Thyroid gland (tissue), 4 donors: ENCODE results near the gene GMPR. TPM values are rescaled to one million over a fixed set of nuclear protein-coding genes. Genes with fewer than 3 reads are reported as not detected.

Source experiments
- DNase-seq, 2 donors: peaks; one replicate each; pipeline ENCODE4 v3.0.0-alpha.2; 2019
- H3K27ac ChIP-seq, 3 donors: fragments of 200-600 bp; sonication (generic); 1 replicate in 2 of 3; 2 replicates in 1 of 3; pipeline ENCODE4 v1.5.1; 2016 to 2019; ENCODE audit warnings: mild to moderate bottlenecking in 1 of 3, moderate library complexity in 1 of 3
- H3K27me3 ChIP-seq: fragments of 200-600 bp; sonication (generic); one replicate; pipeline ENCODE4 v1.5.1; 2019
- H3K36me3 ChIP-seq, 2 donors: fragments of 200-600 bp; sonication (generic); one replicate each; pipeline ENCODE4 v1.5.1; 2016 to 2019
- H3K4me1 ChIP-seq, 2 donors: fragments of 200-600 bp; sonication (generic); one replicate each; pipeline ENCODE4 v1.5.1; 2017 to 2019
- H3K4me3 ChIP-seq, 3 donors: fragments of 200-600 bp; sonication (generic); replicated peaks in 1 of 3; 1 replicate in 2 of 3; 2 replicates in 1 of 3; pipeline ENCODE4 v1.5.1; 2016; ENCODE audit warnings: mild to moderate bottlenecking in 1 of 3
- H3K9me3 ChIP-seq: fragments of 200-600 bp; sonication (generic); one replicate; pipeline ENCODE4 v1.5.1; 2017
- POLR2A ChIP-seq, 2 donors: fragments of 450-650 bp; IDR thresholded peaks; one replicate each; pipeline ENCODE4 v1.6.1; 2017; ENCODE audit warnings: antibody characterized with exemption in 2 of 2, mild to moderate bottlenecking in 2 of 2, moderate library complexity in 1 of 2
- WGBS, 2 donors: methylation state at CpG; one replicate each; pipeline ENCODE4 v1.1.5; 2017; 5-methylcytosine and 5-hydroxymethylcytosine counted together
- intact Hi-C: fragments of 100-400 bp; cut with DNase I; formaldehyde crosslinking; loops from one replicate; pipeline ENCODE4 v1.15.1; 2023
- total RNA-seq, 4 donors: library from RNA; depleted of rRNA; stranded (reverse); fragments of >200 nt; gene quantifications; one replicate each; pipeline ENCODE4 v1.2.3, GENCODE V29; 2016
- TF ChIP-seq, protein P1 (sequence below), 6 experiments: fragments of 200-600 bp in 3 of 6; fragments of 450-650 bp in 3 of 6; sonication (generic) in 3 of 6; IDR thresholded peaks; one replicate each; pipeline ENCODE4 v1.5.1; 2016 to 2019; ENCODE audit warnings: antibody characterized with exemption in 6 of 6, mild to moderate bottlenecking in 2 of 6, inconsistent platforms in 1 of 6, moderate library complexity in 1 of 6

The GMPR gene
- total RNA-seq, 4 donors from 2014 or later, result 2.8 to 10.8 (median 3.3) TPM

DNA sequence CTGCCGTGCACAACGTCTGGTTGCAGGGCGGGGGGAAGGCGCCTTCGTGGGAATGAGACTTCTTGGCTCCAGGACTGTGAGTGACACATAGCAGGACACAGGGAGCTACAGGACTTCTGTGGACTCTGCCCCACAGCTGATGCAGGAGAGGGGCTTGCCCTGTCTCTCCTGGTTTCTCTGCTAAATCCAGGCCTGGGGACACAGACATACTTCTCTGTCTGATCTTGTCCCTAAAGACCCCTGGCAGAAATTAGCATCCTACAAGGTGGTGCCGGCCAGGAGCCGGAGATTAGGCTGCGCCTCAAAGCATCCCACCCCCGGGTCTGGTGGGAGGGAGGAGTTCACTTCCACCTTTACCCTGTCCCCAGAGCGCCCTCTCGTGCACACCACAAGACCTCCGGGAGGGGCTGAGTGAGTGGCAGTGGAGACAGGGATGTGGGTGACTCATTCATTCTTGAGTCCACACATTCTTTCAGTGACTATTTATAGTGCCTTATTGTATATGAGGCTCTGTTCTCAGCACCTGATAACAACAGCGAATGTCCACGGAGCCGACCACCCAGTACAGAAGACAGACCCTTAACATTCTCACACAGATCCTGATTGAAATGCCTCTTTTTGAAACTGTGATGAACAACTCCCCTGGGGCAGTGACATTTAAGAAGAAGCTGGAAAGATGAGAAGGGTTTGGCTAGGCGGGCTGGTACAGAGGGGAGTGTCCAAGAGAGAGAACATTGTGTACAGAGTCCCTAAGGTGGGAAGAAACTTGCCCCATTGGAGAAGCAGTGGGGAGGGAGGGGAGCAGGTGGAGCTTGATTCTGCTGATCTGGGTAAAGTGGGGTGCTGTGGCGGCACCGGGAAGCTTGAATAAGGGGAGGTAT, 39.0 kb downstream of the GMPR start:
- Histone ChIP-seq H3K9me3 (no peaks in the 10 kb centered on the region), H3K4me3 (no peak overlapping the region), H3K4me1 (peaks cover 0 to 4% of the 10 kb centered on the region in 2 donors), H3K27me3 (no peaks in the 10 kb centered on the region), H3K27ac (no peak overlapping the region), H3K36me3 (no peaks in the 10 kb centered on the region)
- TF ChIP-seq, protein P1, sequence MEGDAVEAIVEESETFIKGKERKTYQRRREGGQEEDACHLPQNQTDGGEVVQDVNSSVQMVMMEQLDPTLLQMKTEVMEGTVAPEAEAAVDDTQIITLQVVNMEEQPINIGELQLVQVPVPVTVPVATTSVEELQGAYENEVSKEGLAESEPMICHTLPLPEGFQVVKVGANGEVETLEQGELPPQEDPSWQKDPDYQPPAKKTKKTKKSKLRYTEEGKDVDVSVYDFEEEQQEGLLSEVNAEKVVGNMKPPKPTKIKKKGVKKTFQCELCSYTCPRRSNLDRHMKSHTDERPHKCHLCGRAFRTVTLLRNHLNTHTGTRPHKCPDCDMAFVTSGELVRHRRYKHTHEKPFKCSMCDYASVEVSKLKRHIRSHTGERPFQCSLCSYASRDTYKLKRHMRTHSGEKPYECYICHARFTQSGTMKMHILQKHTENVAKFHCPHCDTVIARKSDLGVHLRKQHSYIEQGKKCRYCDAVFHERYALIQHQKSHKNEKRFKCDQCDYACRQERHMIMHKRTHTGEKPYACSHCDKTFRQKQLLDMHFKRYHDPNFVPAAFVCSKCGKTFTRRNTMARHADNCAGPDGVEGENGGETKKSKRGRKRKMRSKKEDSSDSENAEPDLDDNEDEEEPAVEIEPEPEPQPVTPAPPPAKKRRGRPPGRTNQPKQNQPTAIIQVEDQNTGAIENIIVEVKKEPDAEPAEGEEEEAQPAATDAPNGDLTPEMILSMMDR (IDR thresholded peaks at IDR 0.05), result no peak
- TF ChIP-seq POLR2A (IDR thresholded peaks at IDR 0.05), result no peak
- intact Hi-C loops, result no loop called here
- 57 to 66% methylated on average over 18 of the region's 18 CpGs for WGBS, 2 donors
- peak; percentile 10 to 14 for DNase-seq

DNA sequence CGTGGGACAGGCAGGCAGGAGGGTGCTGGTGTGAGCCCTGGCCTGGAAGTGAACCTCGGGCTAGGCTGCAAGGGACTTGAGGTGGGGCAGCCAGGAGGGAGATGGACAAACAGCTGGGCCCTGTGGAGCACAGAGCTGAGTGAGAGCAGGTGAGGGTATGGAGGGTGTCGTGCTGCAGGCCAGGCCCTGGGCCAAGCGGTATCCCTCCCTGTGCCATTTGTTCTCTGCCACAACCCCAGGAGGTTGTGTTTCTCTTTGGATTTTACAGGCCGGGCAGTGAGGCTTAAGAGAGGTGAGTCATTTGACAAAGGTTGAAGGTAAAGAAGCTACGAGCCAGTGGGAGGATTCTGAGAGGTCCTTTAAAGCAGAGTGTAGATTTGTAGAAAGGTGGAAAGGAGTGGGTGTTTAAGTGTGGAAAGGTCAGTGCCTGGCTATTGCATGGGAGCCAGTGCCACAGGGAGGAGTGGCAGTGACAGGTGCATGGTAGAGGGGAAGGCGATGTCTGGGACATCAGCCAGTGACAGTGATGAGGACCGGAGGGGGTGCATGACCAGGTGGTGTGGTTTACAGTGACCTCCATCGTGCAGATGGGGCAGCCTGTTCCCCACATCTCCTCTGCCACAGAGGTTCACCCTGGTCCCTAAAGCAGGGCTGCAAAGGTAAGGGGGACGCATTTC, 39.8 kb downstream of the GMPR start:
- Histone ChIP-seq H3K9me3 (no peaks in the 10 kb centered on the region), H3K27me3 (no peaks in the 10 kb centered on the region), H3K4me1 (peaks cover 0 to 4% of the 10 kb centered on the region in 2 donors), H3K36me3 (no peaks in the 10 kb centered on the region), H3K4me3 (no peak overlapping the region), H3K27ac (no peak overlapping the region)
- TF ChIP-seq, protein P1 (IDR thresholded peaks at IDR 0.05), result no peak
- TF ChIP-seq POLR2A (IDR thresholded peaks at IDR 0.05), result no peak
- DNase-seq, result no peak
- WGBS, 2 donors, result 86% methylated on average over 9 to 10 of the region's 10 CpGs
- intact Hi-C loops, result no loop called here

GRCh38 chr6:16278750-16279149, 40.4 kb downstream of the GMPR start:
- no peak for TF ChIP-seq POLR2A (IDR thresholded peaks at IDR 0.05)
- TF ChIP-seq, protein P1 (IDR thresholded peaks at IDR 0.05), result no peak
- H3K4me1 ChIP-seq, result peaks cover 0 to 4% of the 10 kb centered on the region in 2 donors
- no peak overlapping the region for H3K27ac ChIP-seq
- intact Hi-C loops, result no loop called here
- H3K4me3 ChIP-seq, result no peak overlapping the region
- H3K9me3 ChIP-seq, result no peaks in the 10 kb centered on the region
- no peaks in the 10 kb centered on the region for H3K36me3 ChIP-seq
- no peaks in the 10 kb centered on the region for H3K27me3 ChIP-seq
- 92 to 96% methylated on average over 7 to 9 of the region's 9 CpGs for WGBS, 2 donors
- DNase-seq, result no peak

DNA sequence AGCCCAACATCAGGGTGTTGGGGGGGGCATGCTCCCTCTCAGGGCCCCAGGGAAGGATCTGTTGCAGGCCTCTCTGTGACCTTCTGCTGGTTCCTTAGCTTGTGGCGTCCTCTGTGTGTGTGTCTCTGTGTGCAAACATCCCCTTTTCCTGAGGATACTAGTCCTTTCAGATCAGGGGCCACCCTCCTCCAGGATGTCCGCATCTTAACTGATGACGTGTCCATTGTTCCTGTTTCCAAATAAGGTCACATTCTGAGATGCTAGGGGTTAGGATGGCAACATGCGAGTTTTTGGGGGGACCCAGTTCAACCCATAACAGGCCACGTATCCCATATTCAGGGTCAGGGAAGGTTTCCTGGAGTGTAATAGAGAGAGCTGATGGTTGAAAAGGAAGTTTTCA, 40.9 kb downstream of the GMPR start:
- 86 to 97% methylated on average over 5 of the region's 5 CpGs for WGBS, 2 donors
- Histone ChIP-seq H3K4me1 (peaks cover 0 to 4% of the 10 kb centered on the region in 2 donors), H3K9me3 (no peaks in the 10 kb centered on the region), H3K36me3 (no peaks in the 10 kb centered on the region), H3K27me3 (no peaks in the 10 kb centered on the region), H3K4me3 (no peak overlapping the region), H3K27ac (no peak overlapping the region)
- intact Hi-C loops, result no loop called here
- DNase-seq, result no peak
- no peak for TF ChIP-seq POLR2A (IDR thresholded peaks at IDR 0.05)
- TF ChIP-seq, protein P1 (IDR thresholded peaks at IDR 0.05), result no peak

- Histone ChIP-seq H3K9me3 (no peaks in the 10 kb centered on the region), H3K27me3 (no peaks in the 10 kb centered on the region), H3K4me3 (no peak overlapping the region), H3K36me3 (no peaks in the 10 kb centered on the region), H3K27ac (no peak overlapping the region), H3K4me1 (peaks cover 0 to under 1% of the 10 kb centered on the region in 2 donors)
- DNase-seq, result no peak
- no peak for TF ChIP-seq POLR2A (IDR thresholded peaks at IDR 0.05)
- WGBS, 2 donors, result 94% methylated on average over 4 of the region's 4 CpGs
- intact Hi-C loops, result no loop called here
Measured at GRCh38 chr6:16282370-16282769, 44.0 kb downstream of the GMPR start.
